ENCODE measurements around the gene MSRB1.

GRCh38 chr16:1981398-1981836, 38.4 kb upstream of the MSRB1 start, which contains the start of gene NOXO1:
- no peak for TF ChIP-seq TCF12 (IDR thresholded peaks at IDR 0.05; ENCODE audit: low read depth)
- TF ChIP-seq CEBPB (IDR thresholded peaks at IDR 0.05): no peak
- TF ChIP-seq, protein P1, sequence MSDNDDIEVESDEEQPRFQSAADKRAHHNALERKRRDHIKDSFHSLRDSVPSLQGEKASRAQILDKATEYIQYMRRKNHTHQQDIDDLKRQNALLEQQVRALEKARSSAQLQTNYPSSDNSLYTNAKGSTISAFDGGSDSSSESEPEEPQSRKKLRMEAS (IDR thresholded peaks at IDR 0.05): no peak
- no peak for TF ChIP-seq CREB1 (IDR thresholded peaks at IDR 0.05; ENCODE audit: low read depth)
- TF ChIP-seq NFIC (IDR thresholded peaks at IDR 0.05): no peak
- TF ChIP-seq TAF1 (IDR thresholded peaks at IDR 0.05; ENCODE audit: low read depth): no peak
- no peak for TF ChIP-seq EGR1 (IDR thresholded peaks at IDR 0.05)
- no peak for TF ChIP-seq ZBTB7A (IDR thresholded peaks at IDR 0.05; ENCODE audit: low read depth)

Measured in Ishikawa (cell line).